Pulmonary artery endothelial cell (primary cell): ENCODE data around the gene LRP1-AS. TPM values are rescaled to one million over a fixed set of nuclear protein-coding genes. Genes with fewer than 3 reads are reported as not detected.

Experiments
- DNase-seq: peaks from one replicate; pipeline ENCODE4 v3.0.0-alpha.2; 2011; ENCODE audit warnings: low read depth, low spot score
- total RNA-seq: library from RNA; depleted of rRNA; stranded (reverse); fragments of >200 nt; gene quantifications from 2 replicates; pipeline ENCODE4 v1.2.3, GENCODE V29; 2014

LRP1-AS gene
- total RNA-seq, 1 donor from 2014 or later = not detected

GRCh38 chr12:57160741-57161140, 13.3 kb upstream of the LRP1-AS start:
- no peak for DNase-seq

GRCh38 chr12:57160040-57160439, 12.6 kb upstream of the LRP1-AS start:
- no peak for DNase-seq

- DNase-seq = no peak
Measured at GRCh38 chr12:57159311-57159710, 11.9 kb upstream of the LRP1-AS start.

- no peak for DNase-seq
Measured at GRCh38 chr12:57158665-57159064, 11.2 kb upstream of the LRP1-AS start.

- DNase-seq = no peak
Measured at GRCh38 chr12:57158186-57158585, 10.8 kb upstream of the LRP1-AS start.

- DNase-seq = no peak
Measured at GRCh38 chr12:57157588-57158173, 10.3 kb upstream of the LRP1-AS start.

- no peak for DNase-seq
Measured at GRCh38 chr12:57156701-57157403, 9.4 kb upstream of the LRP1-AS start.

GRCh38 chr12:57154804-57155434, 7.5 kb upstream of the LRP1-AS start:
- DNase-seq = no peak

- DNase-seq = no peak
Measured at GRCh38 chr12:57154076-57154475, 6.7 kb upstream of the LRP1-AS start.

GRCh38 chr12:57153415-57153997, 6.1 kb upstream of the LRP1-AS start:
- no peak for DNase-seq

GRCh38 chr12:57152639-57153038, 5.2 kb upstream of the LRP1-AS start:
- DNase-seq = no peak

- DNase-seq = no peak
Measured at GRCh38 chr12:57151741-57152630, 4.6 kb upstream of the LRP1-AS start.

- no peak for DNase-seq
Measured at GRCh38 chr12:57150400-57151000, 3.1 kb upstream of the LRP1-AS start.

GRCh38 chr12:57149245-57149900, 2.0 kb upstream of the LRP1-AS start:
- no peak for DNase-seq

GRCh38 chr12:57148469-57149244, 1.2 kb upstream of the LRP1-AS start:
- no peak for DNase-seq

GRCh38 chr12:57146092-57146491, 1.3 kb downstream of the LRP1-AS start:
- no peak for DNase-seq

- no peak for DNase-seq
Measured at GRCh38 chr12:57145460-57146059, 1.9 kb downstream of the LRP1-AS start.

- no peak for DNase-seq
Measured at GRCh38 chr12:57143454-57143853, 4.0 kb downstream of the LRP1-AS start.

- DNase-seq = no peak
Measured at GRCh38 chr12:57142727-57143126, 4.7 kb downstream of the LRP1-AS start.
